B cell (primary cell): ENCODE data around the gene IVNS1ABP.

ENCODE experiments used
- EZH2 ChIP-seq: IDR thresholded peaks from 2 replicates; pipeline ENCODE4 v1.6.1; 2012; ENCODE audit warnings: borderline replicate concordance, low read depth, mild to moderate bottlenecking, moderate library complexity, low read length; ENCODE audit not compliant: insufficient read depth, poor library complexity, severe bottlenecking
- TF ChIP-seq, protein P1 (sequence below): fragments of 200-600 bp; IDR thresholded peaks from one replicate; pipeline ENCODE4 v1.8.0; 2022; ENCODE audit warnings: antibody characterized with exemption, mild to moderate bottlenecking

DNA sequence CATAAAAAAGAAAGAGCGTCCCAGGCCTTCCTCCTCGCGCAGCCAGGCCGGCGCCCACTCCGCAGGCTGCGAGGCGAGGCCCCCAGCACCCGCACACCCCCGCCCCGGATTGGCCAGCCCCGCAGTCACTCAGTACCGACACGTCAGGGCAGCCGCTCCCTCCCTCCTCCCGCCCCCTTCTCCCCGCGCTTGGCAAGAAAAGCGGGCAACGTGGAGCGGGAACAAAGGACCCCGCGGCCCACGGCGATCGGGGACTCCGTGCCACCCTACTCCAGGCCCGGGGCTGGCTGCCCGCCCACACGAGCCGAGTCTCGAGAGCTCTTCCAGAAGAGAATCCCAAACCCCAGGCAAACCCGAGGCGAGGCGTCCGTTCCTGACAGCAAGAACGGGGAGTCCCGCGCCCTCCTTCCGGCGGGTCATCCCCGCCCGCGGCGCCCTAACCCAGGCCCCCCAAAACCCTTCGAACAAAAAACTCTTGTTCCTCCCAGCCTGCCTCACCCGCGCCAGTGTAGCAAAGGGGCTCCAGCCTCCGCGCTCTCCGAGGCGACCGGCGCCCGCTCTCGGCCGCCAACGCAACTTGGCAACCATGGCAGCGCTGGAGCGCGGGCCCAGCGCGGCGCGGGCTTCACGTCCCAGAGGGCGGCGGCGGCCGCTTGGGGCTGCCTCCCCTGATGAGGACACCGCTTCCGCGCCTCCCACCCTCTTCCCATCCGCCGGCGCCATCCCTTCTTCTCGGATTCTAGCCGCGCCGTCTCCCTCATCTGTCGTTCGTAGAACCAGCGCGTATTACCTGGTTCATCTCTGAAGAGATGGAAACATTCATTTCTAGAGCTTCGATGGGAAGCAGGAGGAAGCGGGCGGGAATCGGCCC lies 645 bp downstream of the IVNS1ABP start:
- TF ChIP-seq, protein P1, sequence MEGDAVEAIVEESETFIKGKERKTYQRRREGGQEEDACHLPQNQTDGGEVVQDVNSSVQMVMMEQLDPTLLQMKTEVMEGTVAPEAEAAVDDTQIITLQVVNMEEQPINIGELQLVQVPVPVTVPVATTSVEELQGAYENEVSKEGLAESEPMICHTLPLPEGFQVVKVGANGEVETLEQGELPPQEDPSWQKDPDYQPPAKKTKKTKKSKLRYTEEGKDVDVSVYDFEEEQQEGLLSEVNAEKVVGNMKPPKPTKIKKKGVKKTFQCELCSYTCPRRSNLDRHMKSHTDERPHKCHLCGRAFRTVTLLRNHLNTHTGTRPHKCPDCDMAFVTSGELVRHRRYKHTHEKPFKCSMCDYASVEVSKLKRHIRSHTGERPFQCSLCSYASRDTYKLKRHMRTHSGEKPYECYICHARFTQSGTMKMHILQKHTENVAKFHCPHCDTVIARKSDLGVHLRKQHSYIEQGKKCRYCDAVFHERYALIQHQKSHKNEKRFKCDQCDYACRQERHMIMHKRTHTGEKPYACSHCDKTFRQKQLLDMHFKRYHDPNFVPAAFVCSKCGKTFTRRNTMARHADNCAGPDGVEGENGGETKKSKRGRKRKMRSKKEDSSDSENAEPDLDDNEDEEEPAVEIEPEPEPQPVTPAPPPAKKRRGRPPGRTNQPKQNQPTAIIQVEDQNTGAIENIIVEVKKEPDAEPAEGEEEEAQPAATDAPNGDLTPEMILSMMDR = no peak
- TF ChIP-seq EZH2 = no peak
